Measurements from ENCODE around the gene LMNTD2. TPM values are rescaled to one million over a fixed set of nuclear protein-coding genes. Genes with fewer than 3 reads are reported as not detected.

Gene LMNTD2
- total and polyA plus RNA-seq, 2 donors (not counting 3 experiments of a cell fraction or from before 2014, with no cell fraction given): 2.1 to 2.6 TPM

DNA sequence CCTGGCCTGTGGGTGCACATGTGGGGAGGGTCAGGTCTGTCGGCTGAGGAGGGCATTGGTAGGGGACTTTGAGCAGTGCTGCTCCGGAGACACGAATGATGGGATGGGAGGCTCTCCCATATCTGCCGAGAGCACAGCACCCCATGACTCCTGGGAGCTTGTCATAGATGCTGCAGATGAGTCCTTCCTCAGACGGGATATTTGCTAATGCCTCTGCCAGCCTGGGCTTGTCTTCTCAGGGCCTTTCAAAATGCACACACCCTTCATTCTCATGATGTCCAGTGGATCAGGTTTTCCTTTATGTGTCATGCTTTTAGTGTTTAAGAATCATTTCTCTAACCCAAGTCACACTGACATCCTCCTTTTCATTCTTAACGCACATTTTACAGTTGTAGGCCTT is 45.4 kb downstream of the LMNTD2 start:
- POLR2A ChIA-PET: no interaction called here
- Histone ChIP-seq H3K9ac (replicated peaks; ENCODE audit: extremely low read depth, insufficient read depth, low read length) (no peak overlapping the region), H4K20me1 (replicated peaks; ENCODE audit: control insufficient read depth, extremely low read depth, insufficient read depth, low read length) (no peaks in the 10 kb centered on the region)

More for the DNA sequence above, 45.4 kb downstream of the LMNTD2 start:
- H3K4me2 ChIP-seq (ENCODE audit: insufficient read depth, low read length): no peak overlapping the region
- no TSS peak for BruUV-seq (replicated peaks)
- CTCF ChIA-PET: no interaction called here
- H3K4me3 ChIP-seq (replicated peaks in 1 of 3; ENCODE audit: insufficient read depth in 1 of 3, low read depth in 1 of 3, low read length in 3 of 3): no peak overlapping the region
- no peaks in the 10 kb centered on the region for H3K79me2 ChIP-seq (ENCODE audit: control insufficient read depth, insufficient read depth, low read length)
- H3K36me3 ChIP-seq (ENCODE audit: control insufficient read depth in 2 of 2, extremely low read depth in 1 of 2, insufficient read depth in 2 of 2, low read length in 2 of 2): no peaks in the 10 kb centered on the region
- H3K9me3 ChIP-seq (replicated peaks; ENCODE audit: control insufficient read depth, insufficient read depth, low read length): no peaks in the 10 kb centered on the region
- H3K27ac ChIP-seq (ENCODE audit: insufficient read depth, low read depth, low read length): no peak overlapping the region
- no peak overlapping the region for H2AFZ ChIP-seq (ENCODE audit: low read depth, low read length)
- dilution Hi-C loops (cut with MboI; ENCODE audit: extremely low pct_ligation_motif_present, low sequenced_read_pairs) (no loop called here), intact Hi-C loops (cut with micrococcal nuclease) (loop anchor here (5.0 kb wide), 1 partner anchor 208 kb away; the partner anchor contains the start of gene IFITM2)
- no peak for FAIRE-seq
- H3K4me1 ChIP-seq (ENCODE audit: control insufficient read depth, extremely low read depth, insufficient read depth, low read length): peaks cover 3% of the 10 kb centered on the region
- H3K9me1 ChIP-seq (replicated peaks; ENCODE audit: control insufficient read depth, extremely low read depth, insufficient read depth, low read length): no peaks in the 10 kb centered on the region
- TF ChIP-seq FOS (IDR thresholded peaks at IDR 0.05; ENCODE audit: borderline replicate concordance, insufficient read depth, low read length): no peak
- no peak for TF ChIP-seq GATA2 (IDR thresholded peaks at IDR 0.05; ENCODE audit: insufficient read depth, insufficient read length, low read depth, low read length)
- no peak for TF ChIP-seq POLR2AphosphoS5 (IDR thresholded peaks at IDR 0.05; ENCODE audit: insufficient read depth, low read depth, low read length)
- TF ChIP-seq MAX (IDR thresholded peaks at IDR 0.05; ENCODE audit: insufficient read depth, insufficient read length): no peak
- TF ChIP-seq, protein P1, sequence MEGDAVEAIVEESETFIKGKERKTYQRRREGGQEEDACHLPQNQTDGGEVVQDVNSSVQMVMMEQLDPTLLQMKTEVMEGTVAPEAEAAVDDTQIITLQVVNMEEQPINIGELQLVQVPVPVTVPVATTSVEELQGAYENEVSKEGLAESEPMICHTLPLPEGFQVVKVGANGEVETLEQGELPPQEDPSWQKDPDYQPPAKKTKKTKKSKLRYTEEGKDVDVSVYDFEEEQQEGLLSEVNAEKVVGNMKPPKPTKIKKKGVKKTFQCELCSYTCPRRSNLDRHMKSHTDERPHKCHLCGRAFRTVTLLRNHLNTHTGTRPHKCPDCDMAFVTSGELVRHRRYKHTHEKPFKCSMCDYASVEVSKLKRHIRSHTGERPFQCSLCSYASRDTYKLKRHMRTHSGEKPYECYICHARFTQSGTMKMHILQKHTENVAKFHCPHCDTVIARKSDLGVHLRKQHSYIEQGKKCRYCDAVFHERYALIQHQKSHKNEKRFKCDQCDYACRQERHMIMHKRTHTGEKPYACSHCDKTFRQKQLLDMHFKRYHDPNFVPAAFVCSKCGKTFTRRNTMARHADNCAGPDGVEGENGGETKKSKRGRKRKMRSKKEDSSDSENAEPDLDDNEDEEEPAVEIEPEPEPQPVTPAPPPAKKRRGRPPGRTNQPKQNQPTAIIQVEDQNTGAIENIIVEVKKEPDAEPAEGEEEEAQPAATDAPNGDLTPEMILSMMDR (IDR thresholded peaks at IDR 0.05; ENCODE audit: extremely low read depth in 1 of 2, insufficient read depth in 1 of 2, low read depth in 1 of 2, low read length in 2 of 2): no peak
- TF ChIP-seq EZH2 (IDR thresholded peaks at IDR 0.05; ENCODE audit: borderline replicate concordance, low read depth, low read length, severe bottlenecking): no peak
- TF ChIP-seq JUN (IDR thresholded peaks at IDR 0.05; ENCODE audit: borderline replicate concordance, insufficient read depth, insufficient read length, low read depth): no peak
- no peak for TF ChIP-seq POLR2A (IDR thresholded peaks at IDR 0.05; ENCODE audit: low read depth, low read length)
- TF ChIP-seq MYC (IDR thresholded peaks at IDR 0.05; ENCODE audit: low read depth, low read length): no peak
- no peaks in the 10 kb centered on the region for H3K27me3 ChIP-seq (ENCODE audit: control insufficient read depth in 2 of 2, insufficient read depth in 2 of 2, low read length in 2 of 2)
- DNase-seq (ENCODE audit: low read depth, low spot score): no peak
